DND-41 (cell line): Measurements from ENCODE around the gene SLC38A8.

Source experiments
- EZH2 ChIP-seq: IDR thresholded peaks from 3 replicates; pipeline ENCODE4 v1.6.1; 2012; ENCODE audit warnings: borderline replicate concordance, low read depth, mild to moderate bottlenecking, moderate library complexity, low read length, inconsistent platforms; ENCODE audit not compliant: severe bottlenecking
- TF ChIP-seq, protein P1 (sequence below): IDR thresholded peaks from 2 replicates; pipeline ENCODE4 v1.5.1; 2012; ENCODE audit warnings: borderline replicate concordance, low read length, moderate library complexity, mild to moderate bottlenecking; ENCODE audit not compliant: poor library complexity, severe bottlenecking; ENCODE audit errors: extremely low read depth

- TF ChIP-seq, protein P1, sequence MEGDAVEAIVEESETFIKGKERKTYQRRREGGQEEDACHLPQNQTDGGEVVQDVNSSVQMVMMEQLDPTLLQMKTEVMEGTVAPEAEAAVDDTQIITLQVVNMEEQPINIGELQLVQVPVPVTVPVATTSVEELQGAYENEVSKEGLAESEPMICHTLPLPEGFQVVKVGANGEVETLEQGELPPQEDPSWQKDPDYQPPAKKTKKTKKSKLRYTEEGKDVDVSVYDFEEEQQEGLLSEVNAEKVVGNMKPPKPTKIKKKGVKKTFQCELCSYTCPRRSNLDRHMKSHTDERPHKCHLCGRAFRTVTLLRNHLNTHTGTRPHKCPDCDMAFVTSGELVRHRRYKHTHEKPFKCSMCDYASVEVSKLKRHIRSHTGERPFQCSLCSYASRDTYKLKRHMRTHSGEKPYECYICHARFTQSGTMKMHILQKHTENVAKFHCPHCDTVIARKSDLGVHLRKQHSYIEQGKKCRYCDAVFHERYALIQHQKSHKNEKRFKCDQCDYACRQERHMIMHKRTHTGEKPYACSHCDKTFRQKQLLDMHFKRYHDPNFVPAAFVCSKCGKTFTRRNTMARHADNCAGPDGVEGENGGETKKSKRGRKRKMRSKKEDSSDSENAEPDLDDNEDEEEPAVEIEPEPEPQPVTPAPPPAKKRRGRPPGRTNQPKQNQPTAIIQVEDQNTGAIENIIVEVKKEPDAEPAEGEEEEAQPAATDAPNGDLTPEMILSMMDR: no peak
- no peak for TF ChIP-seq EZH2
Measured at GRCh38 chr16:84049403-84050060, 6.9 kb upstream of the SLC38A8 start.
